Caco-2 (cell line): Measurements from ENCODE around the gene C1orf159. TPM values are rescaled to one million over a fixed set of nuclear protein-coding genes. Genes with fewer than 3 reads are reported as not detected.

Experiments
- BruUV-seq: library from RNA; stranded (reverse); fragments of 400-500 nt; replicated peaks from 2 replicates; lab custom pipeline; 2021; lab: Mats Ljungman, UMichigan
- CTCF ChIA-PET: fragments of 300-600 bp; sonication (Branson Sonifier 250); formaldehyde crosslinking; loops from one replicate; lab custom pipeline; 2022; ENCODE audit warnings: antibody characterized with exemption; lab: Charles Lee
- POLR2A ChIA-PET: fragments of 300-600 bp; sonication (Branson Sonifier 250); formaldehyde crosslinking; loops from one replicate; lab custom pipeline; 2022; ENCODE audit warnings: antibody characterized with exemption; lab: Charles Lee
- DNase-seq, 2 experiments: peaks; one replicate each; pipeline versions ENCODE4 v3.0.0 to v3.0.0-alpha.2; 2020 to 2022
- H3K27me3 ChIP-seq: replicated peaks from 2 replicates; pipeline ENCODE4 v1.6.0; 2011; ENCODE audit warnings: low read length; ENCODE audit not compliant: control insufficient read depth, insufficient read depth
- H3K36me3 ChIP-seq: 2 replicates; pipeline ENCODE4 v1.5.1; 2011; ENCODE audit warnings: low read length; ENCODE audit not compliant: control insufficient read depth, insufficient read depth
- H3K4me1 ChIP-seq: fragments of 250-450 bp; sonication (Bioruptor Pico); 2 replicates; pipeline ENCODE4 v1.5.1; 2020; ENCODE audit warnings: mild to moderate bottlenecking
- H3K4me3 ChIP-seq: 2 replicates; pipeline ENCODE4 v1.5.1; 2011; ENCODE audit warnings: low read depth, mild to moderate bottlenecking, control low read depth, low read length
- H3K9me3 ChIP-seq: fragments of 250-450 bp; sonication (Bioruptor Pico); 2 replicates; pipeline ENCODE4 v1.5.1; 2020; ENCODE audit warnings: mild to moderate bottlenecking, moderate library complexity
- H3K27ac Mint-ChIP-seq: one replicate; pipeline ENCODE4 v1.8.0; 2022; ENCODE audit warnings: mixed read lengths; ENCODE audit not compliant: unreplicated experiment
- H3K27me3 Mint-ChIP-seq: one replicate; pipeline ENCODE4 v1.8.0; 2022; ENCODE audit warnings: mixed read lengths; ENCODE audit not compliant: insufficient read depth, unreplicated experiment
- H3K36me3 Mint-ChIP-seq: one replicate; pipeline ENCODE4 v1.8.0; 2022; ENCODE audit warnings: mild to moderate bottlenecking, mixed read lengths; ENCODE audit not compliant: insufficient read depth, unreplicated experiment
- H3K4me1 Mint-ChIP-seq: one replicate; pipeline ENCODE4 v1.8.0; 2022; ENCODE audit warnings: low read depth, mixed read lengths; ENCODE audit not compliant: unreplicated experiment
- H3K4me3 Mint-ChIP-seq: one replicate; pipeline ENCODE4 v1.8.0; 2022; ENCODE audit warnings: mild to moderate bottlenecking, moderate library complexity, mixed read lengths; ENCODE audit not compliant: unreplicated experiment
- H3K9me3 Mint-ChIP-seq: one replicate; pipeline ENCODE4 v1.8.0; 2022; ENCODE audit warnings: mixed read lengths; ENCODE audit not compliant: unreplicated experiment
- CTCF ChIP-seq, 2 experiments: fragments of 200-600 bp in 1 of 2; IDR thresholded peaks; 1 replicate in 1 of 2; 2 replicates in 1 of 2; pipeline versions ENCODE4 v1.5.1 to v1.8.0; 2011 to 2022; ENCODE audit warnings: antibody characterized with exemption in 1 of 2, control low read depth in 1 of 2, inconsistent platforms in 1 of 2, low read depth in 1 of 2, low read length in 1 of 2, mild to moderate bottlenecking in 1 of 2, moderate library complexity in 1 of 2; ENCODE audit not compliant: insufficient read depth in 1 of 2, severe bottlenecking in 1 of 2, unreplicated experiment in 1 of 2
- intact Hi-C: fragments of 100-400 bp; cut with micrococcal nuclease; formaldehyde crosslinking; loops from one replicate; pipeline ENCODE4 v1.10.0; 2022; ENCODE audit not compliant: unreplicated experiment
- total RNA-seq: library from RNA; stranded (reverse); gene quantifications from 2 replicates; pipeline ENCODE4 v1.2.3, GENCODE V29; 2022

Gene C1orf159
- total RNA-seq, 1 experiment from 2014 or later, result 12.9 TPM

GRCh38 chr1:1085171-1085841, 30.6 kb downstream of the C1orf159 start:
- Mint-ChIP-seq H3K27me3 (no peaks in the 10 kb centered on the region), H3K9me3 (no peaks in the 10 kb centered on the region), H3K27ac (no peak overlapping the region), H3K4me3 (no peak overlapping the region), H3K36me3 (peaks cover 27% of the 10 kb centered on the region), H3K4me1 (no peaks in the 10 kb centered on the region)
- BruUV-seq, result no TSS peak
- no peaks in the 10 kb centered on the region for H3K9me3 ChIP-seq
- H3K36me3 ChIP-seq, result no peaks in the 10 kb centered on the region
- DNase-seq, result peak in 1 of 2 experiments; percentile 21
- no peaks in the 10 kb centered on the region for H3K4me1 ChIP-seq
- ChIA-PET POLR2A (no interaction called here), CTCF (interaction anchor here (0.5 kb wide), 1 partner anchor 152 kb away, joined by 3 read pairs; no protein-coding TSS in a partner anchor)
- no peak for TF ChIP-seq CTCF (IDR thresholded peaks at IDR 0.05; ENCODE audit: insufficient read depth in 1 of 2, low read depth in 1 of 2, low read length in 1 of 2, severe bottlenecking in 1 of 2, unreplicated experiment in 1 of 2)
- no peak overlapping the region for H3K4me3 ChIP-seq
- intact Hi-C loops, result no loop called here
- no peaks in the 10 kb centered on the region for H3K27me3 ChIP-seq

DNA sequence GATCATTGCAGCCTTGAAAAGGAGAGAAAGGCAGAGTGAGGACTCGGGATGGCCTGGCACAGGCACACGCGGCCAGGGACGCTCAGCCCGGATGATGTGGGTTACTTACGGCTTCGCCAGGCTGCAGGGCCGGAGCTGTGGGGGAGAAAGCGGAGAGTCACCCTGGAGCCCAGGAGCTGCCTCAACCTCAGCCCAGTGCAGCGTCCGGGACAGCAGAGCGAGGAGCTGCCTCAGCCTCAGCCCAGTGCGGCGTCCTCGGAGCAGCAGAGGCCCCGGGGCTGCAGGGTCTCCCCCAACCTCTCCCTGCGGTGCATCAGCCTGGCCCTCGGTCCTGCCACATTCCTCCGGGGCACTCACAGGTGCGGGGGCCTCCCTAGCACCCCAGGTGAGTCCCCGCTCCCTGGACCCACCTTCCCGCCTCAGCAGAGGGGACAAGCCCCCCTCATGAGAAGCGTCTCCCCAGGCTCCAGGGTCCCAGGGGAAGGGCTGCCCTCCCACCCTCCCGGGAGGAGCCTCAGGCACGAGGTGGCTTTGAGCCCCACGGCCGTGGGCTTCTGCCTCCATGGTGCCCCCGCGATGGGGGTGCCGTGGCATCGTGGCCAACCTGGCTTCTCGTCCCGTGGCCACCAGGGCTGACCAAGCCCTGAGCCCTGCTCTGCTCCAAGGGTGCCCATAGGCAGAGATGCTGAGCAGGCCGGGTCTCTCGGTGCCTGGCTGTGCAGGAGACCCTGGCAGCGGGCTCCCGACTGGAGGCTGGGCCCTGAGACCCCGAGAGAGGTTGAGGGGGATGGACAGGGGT, 31.3 kb downstream of the C1orf159 start:
- Histone ChIP-seq H3K36me3 (no peaks in the 10 kb centered on the region), H3K9me3 (no peaks in the 10 kb centered on the region), H3K4me1 (0 out of 2 replicates have a peak, but pooled peaks cover 3% of the 10 kb centered on the region), H3K4me3 (no peak overlapping the region), H3K27me3 (no peaks in the 10 kb centered on the region)
- H3K9me3 Mint-ChIP-seq, result no peaks in the 10 kb centered on the region
- BruUV-seq, result no TSS peak
- peak in 1 of 2 experiments; percentile 26 for DNase-seq
- H3K27ac Mint-ChIP-seq, result no peak overlapping the region
- no peak for TF ChIP-seq CTCF (IDR thresholded peaks at IDR 0.05; ENCODE audit: insufficient read depth in 1 of 2, low read depth in 1 of 2, low read length in 1 of 2, severe bottlenecking in 1 of 2, unreplicated experiment in 1 of 2)
- H3K27me3 Mint-ChIP-seq, result no peaks in the 10 kb centered on the region
- H3K4me1 Mint-ChIP-seq, result no peaks in the 10 kb centered on the region
- POLR2A ChIA-PET, result no interaction called here
- CTCF ChIA-PET, result no interaction called here
- H3K4me3 Mint-ChIP-seq, result no peak overlapping the region
- H3K36me3 Mint-ChIP-seq, result peaks cover 23% of the 10 kb centered on the region
- intact Hi-C loops, result no loop called here
